CD4-positive, alpha-beta T cell treated with Interleukin-6 for 4 hours (primary cell): ENCODE results near the gene TBC1D8.

Experiments
- DNase-seq: peaks from one replicate; pipeline ENCODE4 v3.0.0-alpha.2; 2020; ENCODE audit warnings: mixed read lengths

Gene TBC1D8

DNA sequence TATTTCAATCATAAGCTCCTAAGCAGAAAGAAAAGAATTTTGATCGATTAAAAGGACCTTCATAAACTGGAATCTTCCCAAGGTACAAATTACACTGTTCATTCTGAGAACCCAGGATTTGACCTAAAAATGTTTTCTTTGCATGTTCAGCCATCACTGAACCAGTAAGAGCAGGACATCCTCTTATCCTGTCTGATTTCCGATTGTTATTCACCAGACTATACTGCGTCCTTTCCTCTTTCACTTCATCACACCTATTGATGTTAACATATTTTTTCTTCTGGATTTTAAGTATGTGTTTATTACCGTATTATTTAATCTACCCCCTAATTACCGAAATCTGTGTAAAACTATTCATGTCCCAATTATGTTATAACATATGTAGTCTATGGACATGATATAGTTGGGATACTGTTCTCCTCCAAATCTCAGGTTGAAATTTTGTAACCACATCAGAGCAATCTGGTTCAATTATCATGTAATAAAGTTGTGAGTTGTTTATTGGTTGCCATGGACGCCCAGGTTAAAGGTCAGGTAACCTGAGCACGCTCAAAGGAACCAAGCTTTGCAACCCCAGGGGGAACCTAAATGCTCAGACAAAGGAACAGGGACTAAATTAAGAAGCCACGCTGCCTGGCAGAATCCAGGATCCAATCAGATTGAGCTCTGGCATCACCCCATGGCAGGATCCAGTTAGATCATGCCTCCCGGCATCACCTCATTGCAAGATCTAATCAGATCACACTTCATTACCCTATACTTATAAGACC lies 11.6 kb upstream of the TBC1D8 start:
- DNase-seq, result no peak

DNA sequence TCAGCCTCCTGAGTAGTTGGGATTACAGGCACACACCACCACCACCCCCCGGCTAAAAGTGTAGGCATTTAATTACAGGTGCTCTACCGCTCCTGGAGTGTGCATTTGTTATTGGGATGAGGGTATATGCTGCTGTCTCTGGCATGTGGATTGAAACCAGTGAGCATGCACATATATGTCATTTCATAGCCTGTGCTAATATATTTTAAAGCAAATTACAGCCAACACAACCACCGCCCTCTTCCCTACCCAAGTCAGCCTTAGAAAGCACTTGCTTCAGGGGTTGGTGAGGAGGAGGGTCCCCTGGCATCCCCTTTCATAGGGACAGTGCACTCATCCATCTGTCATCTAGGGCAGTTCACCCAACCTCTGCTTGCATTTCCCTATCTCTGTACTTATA lies 10.5 kb upstream of the TBC1D8 start:
- DNase-seq, result no peak

DNA sequence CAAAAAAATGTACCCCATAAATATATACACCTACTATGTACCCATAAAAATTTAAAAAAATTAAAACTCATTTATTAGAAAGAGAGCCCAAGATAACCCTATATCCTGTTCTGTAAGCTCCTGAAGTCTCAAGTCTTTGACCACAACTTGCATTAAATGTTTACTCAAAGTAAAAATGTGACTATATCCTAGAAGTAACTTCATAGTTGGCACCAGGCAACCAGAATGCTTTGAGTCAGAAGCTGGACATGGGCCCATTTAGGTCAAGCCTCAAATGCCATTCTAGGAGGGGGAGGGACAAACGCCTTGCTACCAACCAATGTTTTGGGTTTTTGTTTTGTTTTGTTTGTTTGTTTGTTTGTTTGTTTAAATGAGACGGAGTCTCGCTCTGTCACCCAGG lies 9.3 kb upstream of the TBC1D8 start:
- DNase-seq, result no peak

DNA sequence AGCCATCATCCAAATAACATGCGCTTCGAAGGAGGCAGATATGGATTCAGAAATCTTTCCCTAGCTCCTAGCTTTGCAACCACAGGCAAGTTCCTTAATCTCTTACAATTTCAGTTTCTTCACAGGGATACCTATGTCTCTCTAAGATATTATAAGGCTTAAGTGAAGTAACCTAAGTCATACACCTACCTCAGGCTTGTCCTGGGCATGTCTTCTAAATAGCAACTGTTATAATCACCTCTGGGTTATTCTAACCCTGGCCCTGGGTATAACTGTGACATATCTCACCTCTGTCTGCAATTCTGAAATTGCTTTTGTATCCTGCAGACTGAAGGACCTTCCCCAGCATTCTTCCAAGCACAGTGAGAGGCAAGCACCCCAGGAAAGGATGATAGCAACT lies 8.3 kb upstream of the TBC1D8 start:
- no peak for DNase-seq

DNA sequence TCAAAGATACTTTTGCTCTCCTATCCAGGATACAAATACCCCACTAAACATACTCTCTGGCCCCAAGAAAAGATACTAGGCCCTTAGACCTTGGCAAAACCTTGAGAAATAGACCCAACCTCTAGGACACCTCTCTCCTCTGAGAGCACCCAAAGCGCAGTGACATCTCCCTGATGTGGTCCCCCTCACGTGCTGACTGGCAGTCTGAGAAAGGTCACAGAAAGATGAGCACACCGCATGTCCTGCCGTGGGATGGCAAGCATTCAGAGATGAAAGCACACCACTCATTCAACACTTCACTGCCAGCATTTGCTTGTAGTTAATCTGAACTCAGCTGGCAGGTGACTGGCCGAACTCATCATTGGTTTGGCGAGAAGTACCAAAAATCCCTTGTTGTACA lies 6.1 kb upstream of the TBC1D8 start:
- no peak for DNase-seq

DNA sequence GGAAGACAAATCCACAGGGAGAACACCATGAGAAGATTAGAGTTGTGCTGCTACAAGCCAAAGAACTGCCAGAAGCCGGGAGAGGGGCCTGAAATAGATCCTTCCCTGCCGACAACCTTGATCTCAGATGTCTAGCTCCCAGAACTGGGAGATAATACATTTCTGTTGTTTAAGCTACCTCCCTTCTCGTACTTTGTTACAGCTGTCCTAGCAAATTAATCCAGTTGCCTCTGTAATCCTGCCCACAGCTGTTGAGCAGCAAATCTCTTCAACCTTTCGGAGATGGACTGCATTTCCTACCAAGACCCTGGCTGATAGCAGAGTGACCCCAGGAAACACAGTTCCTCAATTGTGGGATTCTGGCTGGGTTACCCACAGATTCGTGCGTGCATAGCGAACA lies 2.6 kb upstream of the TBC1D8 start:
- no peak for DNase-seq

DNA sequence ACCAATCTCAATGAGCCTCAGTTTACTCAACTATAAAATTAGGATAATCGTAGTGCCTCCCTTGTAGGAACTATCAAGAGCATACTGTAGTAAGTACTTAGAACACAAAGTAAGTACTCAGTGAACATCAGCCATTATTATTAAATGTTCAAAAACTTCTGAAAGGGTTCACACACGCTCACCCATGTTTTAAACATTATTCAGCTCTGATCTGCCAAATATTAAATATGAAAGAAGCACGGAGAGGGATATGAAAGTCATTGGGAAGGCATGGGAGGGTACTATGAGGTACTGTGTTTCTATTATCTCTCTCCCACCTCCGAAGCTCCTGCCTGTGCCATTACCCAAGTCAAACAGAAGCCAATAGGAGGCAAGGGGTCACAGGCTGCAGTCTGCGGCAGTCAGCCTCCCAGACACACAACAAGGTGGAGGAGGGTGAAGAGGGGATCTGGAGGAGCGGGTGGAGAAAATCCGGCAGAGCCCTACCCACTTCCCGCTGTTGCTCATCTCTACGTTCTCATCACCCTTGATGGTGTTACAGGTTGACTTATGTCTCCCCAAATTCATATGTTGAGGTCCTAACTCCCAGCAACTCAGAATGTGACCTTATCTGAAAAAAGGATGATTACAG lies 2.0 kb upstream of the TBC1D8 start:
- no peak for DNase-seq

DNA sequence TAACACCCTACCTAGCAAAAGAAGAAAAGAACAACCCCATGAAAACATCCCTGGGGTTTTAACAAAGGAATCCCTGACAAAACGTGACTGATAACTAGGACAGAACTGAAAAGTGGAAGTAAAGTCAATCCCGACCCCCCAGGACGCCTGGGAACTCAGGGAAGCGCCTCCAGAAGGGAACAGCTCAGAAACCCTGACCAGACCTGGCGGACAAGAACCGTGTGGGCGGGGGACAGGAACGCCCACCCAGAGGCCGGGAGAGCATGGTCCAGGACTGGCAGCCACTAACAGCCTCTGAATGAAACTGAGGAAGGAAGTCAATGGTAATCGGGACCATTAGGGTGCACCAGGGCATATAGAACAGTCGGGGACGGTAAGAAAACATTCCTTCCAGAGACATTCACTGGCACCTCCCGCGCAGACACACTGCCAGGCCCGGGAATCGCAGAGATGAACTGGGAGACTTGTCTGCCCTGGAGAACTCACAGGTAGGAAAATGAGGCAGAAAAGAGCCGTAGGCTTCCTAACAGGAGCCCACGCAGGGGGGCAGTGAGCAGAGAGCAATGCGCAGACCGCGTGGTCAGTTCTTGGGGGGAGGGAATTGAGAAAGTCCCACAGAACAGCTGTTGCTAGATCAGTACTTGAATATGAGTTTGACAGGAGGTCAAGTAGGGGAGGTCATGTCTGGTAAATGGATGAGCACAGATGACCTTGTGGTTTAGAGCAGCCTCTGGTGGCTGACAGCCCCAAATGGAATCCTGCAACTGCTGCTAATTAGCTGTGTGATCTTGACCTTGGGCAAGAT lies 1.3 kb upstream of the TBC1D8 start:
- DNase-seq, result peak; percentile 20

DNA sequence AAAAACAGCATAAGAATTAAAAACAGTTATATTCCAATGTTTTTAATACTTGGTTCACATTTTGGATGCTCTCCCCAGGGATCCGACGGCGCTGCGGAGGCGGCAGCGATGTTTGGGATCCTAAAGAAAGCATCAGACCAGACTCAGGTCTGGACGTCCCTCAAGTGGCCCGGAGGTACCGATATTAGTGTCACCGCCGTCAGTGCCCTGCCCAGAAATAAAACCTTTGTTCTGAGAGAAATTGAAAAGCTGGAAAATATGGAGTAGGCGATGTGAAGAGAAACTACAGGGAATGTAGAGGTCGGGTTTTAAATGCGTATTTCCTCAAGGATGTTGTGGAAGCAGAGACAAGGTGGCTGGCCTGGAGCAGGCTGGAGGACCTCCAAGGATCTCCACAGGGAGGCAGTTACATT lies 683 bp upstream of the TBC1D8 start:
- DNase-seq, result no peak

DNA sequence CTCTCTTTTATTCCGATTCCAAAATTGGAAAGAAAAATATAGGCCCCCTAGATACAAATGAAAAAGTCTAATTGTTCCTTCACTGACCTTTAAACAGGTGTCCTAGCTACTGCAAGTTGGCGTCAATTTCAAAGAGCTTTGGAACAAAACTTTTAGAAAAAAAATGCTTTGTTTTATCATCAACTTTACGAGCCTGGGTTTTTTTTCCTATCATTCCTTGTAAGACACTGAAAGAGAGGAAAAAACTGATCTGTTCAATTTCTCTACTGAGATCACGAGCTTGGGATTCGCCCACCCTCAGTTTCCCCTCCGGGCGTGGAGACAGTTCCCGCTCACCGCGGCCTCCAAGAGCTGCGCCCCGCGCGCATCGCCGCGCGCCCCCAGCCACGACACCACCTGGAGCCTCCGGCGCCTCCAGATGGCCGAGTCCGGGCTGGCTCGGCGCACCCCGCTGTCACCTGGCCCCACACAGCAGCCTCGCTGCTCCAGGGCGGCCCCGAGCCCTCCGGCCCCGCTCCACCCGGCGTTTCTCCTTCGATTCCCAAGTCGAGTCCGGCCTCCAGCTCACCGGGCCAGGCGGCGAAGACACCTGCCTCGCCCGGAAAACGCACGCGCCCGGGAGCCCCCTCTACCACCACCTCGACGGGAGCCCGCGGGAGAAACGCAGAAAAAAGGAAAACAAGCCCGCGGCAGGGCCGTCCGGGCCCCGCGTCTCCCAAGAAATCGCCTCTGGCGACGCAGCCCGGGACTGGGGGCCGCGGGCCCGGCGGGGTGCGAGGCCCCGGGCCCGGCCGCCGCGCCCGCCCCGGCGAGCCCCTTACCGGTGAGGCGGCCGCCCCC lies 656 bp downstream of the TBC1D8 start:
- DNase-seq, result peak; percentile 31

DNA sequence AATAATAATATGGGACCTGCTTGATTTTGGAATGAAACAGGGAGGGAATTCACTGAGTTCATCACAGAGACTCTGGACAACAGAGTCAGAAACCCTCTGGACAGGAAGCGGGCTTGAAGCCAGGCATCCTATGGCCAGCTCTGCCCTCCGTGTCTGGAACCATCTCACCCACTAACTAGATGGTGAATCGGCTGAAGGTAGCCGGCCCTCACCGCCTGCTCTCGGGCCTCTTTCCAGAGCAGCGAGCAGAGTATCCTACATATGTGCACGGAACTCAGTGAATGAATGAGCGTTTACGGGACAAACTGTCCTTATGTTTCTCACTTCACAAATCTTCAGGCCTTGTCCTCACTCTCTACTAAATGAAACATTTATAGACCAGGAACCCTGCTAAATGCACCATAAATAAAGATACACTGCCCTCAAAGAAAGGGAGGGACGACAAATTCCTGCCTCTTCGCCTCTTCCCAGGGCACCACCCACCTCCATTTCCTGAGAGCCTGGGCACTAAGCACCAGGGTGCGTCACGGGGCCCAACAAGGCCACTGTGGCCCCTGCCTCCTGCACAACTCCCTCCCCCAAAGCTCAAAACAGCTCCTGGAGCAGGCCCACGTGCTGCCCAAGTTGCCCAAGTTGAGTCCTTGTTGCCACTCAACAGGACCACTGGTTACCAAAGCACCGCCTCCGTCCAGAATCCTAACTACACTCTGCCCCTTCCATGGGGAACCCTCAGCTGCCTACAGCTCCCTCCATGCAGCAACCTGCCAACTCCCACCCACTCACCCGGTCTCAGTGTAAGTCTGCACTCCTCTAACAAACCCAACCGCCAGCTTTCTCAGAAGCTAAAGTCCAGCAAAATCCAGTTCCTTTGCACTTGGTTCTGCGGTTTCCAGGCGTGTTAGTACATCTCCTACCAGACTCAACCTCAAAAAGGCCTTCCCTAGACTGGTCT lies 1.7 kb downstream of the TBC1D8 start:
- no peak for DNase-seq

DNA sequence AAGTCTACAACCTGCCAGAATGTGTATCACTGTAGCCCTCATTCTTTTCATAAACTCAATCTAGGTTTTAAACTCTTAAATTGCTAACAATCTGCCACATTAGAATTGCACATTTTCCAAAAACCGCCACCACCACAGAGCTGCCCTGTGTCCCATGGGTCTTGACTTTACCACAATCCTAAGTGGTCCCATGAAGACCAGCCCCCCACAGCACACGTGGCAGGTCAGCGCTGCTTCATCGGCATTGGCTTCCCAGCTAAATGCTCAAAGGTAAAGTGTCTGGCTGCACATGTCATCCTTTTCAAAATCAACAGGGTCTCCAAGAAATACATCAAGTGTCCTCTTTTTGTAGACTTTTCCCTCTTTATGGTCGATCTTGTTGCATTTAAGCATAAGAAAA lies 2.4 kb downstream of the TBC1D8 start:
- no peak for DNase-seq

DNA sequence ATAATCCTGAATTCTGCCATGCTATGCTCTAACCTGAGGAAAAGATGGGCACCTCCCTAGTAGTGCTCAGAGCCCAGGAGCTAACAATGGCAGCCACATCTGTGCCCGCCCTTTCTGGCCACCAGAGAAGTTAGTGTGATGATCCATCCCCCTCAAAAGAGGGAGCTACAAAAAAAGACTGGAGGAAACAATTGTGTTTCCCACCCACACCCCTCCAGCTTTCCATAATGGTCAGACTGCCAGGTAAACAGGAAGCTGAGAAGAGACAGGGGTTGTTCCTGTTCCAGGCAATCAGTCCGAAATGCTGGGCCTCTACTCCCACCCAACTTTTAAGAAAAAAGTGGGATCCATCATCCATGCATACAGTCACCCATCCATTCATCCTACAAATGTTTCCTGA lies 3.2 kb downstream of the TBC1D8 start:
- no peak for DNase-seq

DNA sequence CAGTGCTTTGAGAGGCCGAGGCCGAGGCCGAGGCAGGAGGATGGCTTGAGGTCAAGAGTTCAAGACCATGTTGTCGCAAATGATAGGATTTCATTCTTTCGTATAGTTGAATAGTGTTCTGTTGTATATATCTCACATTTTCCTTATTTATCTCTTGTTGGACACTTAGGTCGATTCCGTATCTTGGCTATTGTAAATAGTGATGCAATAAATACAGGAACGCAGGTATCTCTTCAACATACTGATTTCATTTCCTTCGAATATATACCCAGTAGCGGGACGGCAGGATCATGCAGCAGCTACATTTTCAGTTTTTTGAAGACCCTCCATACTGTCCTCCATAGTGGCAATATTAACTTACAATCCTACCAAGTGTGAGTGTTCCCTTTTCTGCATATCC lies 4.1 kb downstream of the TBC1D8 start:
- DNase-seq, result no peak

DNA sequence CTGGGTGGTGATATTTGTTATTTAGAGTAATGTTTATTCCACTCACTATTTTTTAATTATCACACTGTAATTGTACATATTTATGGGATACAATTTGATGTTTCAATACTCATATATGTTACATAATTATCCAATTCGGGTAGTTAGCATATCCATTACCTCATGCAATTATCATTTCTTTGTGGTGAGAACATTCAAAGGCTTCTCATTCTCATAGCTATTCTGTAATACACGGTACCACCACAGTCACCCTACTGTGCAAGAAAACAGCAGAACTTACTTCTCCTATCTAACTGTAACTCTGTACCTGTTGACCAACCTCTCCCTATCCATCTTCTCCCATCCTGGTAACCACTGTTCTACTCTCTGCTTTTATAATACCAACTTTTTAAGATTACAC lies 4.6 kb downstream of the TBC1D8 start:
- no peak for DNase-seq

DNA sequence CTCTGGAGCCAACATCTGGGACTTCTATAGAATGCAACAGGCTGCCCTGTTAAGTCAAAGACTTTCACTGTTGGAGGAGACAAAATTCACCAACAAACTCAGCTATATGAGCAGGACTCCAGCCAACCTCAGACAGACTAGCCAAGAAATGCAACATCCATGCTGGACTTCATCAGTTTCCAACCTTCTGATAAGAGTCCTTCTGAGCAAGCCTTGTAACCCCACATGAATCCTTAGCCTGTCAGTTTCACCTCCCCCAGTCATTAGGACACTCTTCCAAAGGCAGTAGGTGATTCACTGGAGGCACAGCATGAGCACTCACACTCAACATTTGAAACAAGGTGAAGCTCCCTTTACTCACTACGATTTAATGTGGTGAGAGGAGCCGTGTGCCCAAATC lies 5.8 kb downstream of the TBC1D8 start:
- DNase-seq, result no peak

DNA sequence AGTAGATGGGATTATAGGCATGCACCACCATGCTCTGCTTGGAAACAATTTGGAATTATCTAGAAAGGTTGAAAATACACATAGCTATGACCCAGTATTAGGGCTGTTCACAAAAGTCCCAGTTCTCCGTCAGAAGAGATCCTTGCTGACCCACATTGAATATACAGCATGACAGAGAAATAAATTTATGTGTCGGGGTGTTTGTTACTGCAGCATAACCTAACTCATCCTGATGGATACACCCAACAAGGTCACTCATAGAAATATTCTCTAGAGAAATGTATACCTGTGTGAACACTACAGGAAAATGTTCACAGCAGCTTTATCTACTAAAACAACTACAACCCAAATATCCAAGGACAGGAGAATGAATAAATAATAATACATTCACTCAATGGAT lies 9.0 kb downstream of the TBC1D8 start:
- DNase-seq, result no peak

DNA sequence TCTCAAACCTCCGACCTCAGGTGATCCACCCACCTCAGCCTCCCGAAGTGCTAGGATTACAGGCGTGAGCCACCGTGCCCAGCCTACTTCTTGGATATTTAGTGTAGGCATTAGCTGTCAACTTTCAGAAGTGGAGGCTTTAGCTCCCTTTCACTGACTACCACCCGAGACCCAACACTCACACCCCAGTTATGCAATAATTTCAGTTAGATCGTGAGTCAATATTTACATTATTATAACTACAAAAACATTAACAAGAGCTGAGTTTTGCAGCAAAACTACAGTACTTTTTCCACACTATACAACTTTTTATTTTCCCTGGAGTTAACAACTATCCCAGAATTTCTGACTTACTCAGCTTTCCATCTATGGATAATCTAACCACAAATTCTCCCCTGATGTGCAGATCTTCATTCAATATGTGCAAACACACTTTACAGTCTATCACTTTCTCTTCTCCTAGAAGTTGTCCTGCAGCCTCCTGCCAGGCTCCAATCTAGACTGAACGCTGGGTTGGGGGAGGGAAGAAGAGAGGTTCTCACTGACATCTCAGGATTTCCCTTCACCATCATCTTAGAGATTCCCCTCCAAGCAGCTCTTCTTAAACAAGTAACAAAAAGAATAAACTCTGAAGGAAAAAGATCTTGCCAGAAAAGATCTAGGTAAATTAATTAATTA lies 10.1 kb downstream of the TBC1D8 start:
- DNase-seq, result no peak

DNA sequence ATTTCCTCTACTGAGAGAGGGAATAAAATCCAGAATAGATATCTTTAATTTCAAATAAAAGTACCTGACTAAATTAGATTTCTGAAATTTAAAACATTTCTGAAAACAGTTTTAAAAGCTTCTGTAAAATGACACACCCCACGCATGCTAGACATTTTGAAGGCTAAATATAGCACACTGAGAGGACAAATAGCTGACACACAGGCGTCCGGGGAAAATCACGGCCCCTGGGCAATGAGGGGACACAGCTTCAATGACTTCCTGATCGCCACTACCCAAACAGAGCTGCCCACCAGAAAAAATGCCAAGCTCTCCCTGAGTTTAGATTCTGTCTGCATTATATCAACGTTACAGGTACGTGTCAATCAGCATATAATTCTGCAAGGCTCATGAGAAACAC lies 10.9 kb downstream of the TBC1D8 start:
- DNase-seq, result no peak

DNA sequence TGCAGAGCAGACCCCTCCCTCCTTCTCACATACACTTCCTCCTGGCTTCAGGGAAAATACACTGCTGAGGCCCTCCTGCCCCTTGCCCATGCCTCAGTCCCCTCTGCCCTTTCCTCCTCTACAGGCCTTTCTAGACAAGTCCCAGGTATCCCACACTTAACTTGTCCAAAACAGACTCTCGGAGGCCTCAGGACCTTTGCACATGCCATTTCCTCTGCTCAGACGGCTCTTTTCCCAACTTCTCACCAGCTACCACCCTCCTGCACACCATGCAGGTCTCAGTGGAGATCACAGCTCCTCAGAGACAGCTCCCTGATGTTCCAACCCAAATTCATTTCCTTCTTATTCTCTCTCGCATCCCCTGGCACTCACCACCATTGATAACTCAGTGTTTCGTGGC lies 11.7 kb downstream of the TBC1D8 start:
- DNase-seq, result no peak
